Liver (tissue), 3 donors: ENCODE data around the gene RPL26.

Experiments used
- EGR1 ChIP-seq, 2 donors: IDR thresholded peaks; 2 replicates each; pipeline ENCODE4 v1.6.1; 2016 to 2018; ENCODE audit warnings: antibody characterized with exemption in 2 of 2, low read depth in 2 of 2
- GABPA ChIP-seq, 2 donors: IDR thresholded peaks in 1 of 2; conservative IDR thresholded peaks in 1 of 2; 2 replicates each; pipeline ENCODE4 v1.6.1; 2016; ENCODE audit warnings: antibody characterized with exemption in 2 of 2, mild to moderate bottlenecking in 1 of 2, moderate library complexity in 1 of 2
- HNF4G ChIP-seq: IDR thresholded peaks from 2 replicates; pipeline ENCODE4 v1.6.1; 2016; ENCODE audit warnings: antibody characterized with exemption
- RAD21 ChIP-seq, 2 donors: IDR thresholded peaks; 2 replicates each; pipeline ENCODE4 v1.6.1; 2016; ENCODE audit warnings: antibody characterized with exemption in 2 of 2, mild to moderate bottlenecking in 2 of 2
- RXRA ChIP-seq, 2 donors: IDR thresholded peaks; 2 replicates each; pipeline ENCODE4 v1.6.1; 2017 to 2018; ENCODE audit warnings: antibody characterized with exemption in 2 of 2, mild to moderate bottlenecking in 1 of 2
- YY1 ChIP-seq: IDR thresholded peaks from 2 replicates; pipeline ENCODE4 v1.6.1; 2016; ENCODE audit warnings: antibody characterized with exemption, mild to moderate bottlenecking
- TF ChIP-seq, protein P1 (sequence below): fragments of 150-350 bp; IDR thresholded peaks from 2 replicates; pipeline ENCODE4 v1.5.1; 2017; ENCODE audit warnings: improper control_type of control experiment, low read depth, low read length; ENCODE audit not compliant: missing input control
- TF ChIP-seq, protein P2 (sequence below): IDR thresholded peaks from 2 replicates; pipeline ENCODE4 v1.6.1; 2016; ENCODE audit warnings: antibody characterized with exemption
- TF ChIP-seq, protein P3 (sequence below): IDR thresholded peaks from 2 replicates; pipeline ENCODE4 v1.6.1; 2016; ENCODE audit warnings: antibody characterized with exemption, mild to moderate bottlenecking
- donor health status: healthy.
- donor health status: healthy.

DNA sequence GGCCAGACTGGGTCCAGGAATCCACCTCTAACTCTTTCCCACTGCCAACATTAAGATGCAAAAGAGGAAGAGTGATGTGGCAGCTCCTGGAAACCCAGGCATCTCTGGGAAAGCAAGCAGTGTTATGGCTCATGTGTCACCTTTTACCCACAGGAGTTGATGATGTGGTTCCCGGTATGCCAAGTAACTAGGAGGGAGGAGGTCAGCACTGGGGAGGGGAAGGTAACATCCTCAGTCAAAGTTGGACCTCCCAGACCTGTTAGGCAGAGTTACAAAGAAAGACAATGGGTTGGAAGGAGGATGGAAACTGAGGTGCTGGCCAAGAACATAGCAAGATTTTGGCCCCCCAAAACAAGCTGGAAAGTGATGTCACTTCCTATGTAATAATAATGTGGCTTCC lies 17.9 kb downstream of the RPL26 start:
- TF ChIP-seq HNF4G (no peak), RXRA (IDR thresholded peaks at IDR 0.05) (no peak), RAD21 (IDR thresholded peaks at IDR 0.05) (no peak), YY1 (no peak), EGR1 (IDR thresholded peaks at IDR 0.05; ENCODE audit: low read depth in 2 of 2) (no peak), GABPA (IDR thresholded peaks at IDR 0.05 in 1 of 2, conservative IDR thresholded peaks at IDR 0.05 in 1 of 2) (no peak)
- TF ChIP-seq, protein P1, sequence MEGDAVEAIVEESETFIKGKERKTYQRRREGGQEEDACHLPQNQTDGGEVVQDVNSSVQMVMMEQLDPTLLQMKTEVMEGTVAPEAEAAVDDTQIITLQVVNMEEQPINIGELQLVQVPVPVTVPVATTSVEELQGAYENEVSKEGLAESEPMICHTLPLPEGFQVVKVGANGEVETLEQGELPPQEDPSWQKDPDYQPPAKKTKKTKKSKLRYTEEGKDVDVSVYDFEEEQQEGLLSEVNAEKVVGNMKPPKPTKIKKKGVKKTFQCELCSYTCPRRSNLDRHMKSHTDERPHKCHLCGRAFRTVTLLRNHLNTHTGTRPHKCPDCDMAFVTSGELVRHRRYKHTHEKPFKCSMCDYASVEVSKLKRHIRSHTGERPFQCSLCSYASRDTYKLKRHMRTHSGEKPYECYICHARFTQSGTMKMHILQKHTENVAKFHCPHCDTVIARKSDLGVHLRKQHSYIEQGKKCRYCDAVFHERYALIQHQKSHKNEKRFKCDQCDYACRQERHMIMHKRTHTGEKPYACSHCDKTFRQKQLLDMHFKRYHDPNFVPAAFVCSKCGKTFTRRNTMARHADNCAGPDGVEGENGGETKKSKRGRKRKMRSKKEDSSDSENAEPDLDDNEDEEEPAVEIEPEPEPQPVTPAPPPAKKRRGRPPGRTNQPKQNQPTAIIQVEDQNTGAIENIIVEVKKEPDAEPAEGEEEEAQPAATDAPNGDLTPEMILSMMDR: no peak
- TF ChIP-seq, protein P2, sequence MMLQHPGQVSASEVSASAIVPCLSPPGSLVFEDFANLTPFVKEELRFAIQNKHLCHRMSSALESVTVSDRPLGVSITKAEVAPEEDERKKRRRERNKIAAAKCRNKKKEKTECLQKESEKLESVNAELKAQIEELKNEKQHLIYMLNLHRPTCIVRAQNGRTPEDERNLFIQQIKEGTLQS: no peak
- TF ChIP-seq, protein P3, sequence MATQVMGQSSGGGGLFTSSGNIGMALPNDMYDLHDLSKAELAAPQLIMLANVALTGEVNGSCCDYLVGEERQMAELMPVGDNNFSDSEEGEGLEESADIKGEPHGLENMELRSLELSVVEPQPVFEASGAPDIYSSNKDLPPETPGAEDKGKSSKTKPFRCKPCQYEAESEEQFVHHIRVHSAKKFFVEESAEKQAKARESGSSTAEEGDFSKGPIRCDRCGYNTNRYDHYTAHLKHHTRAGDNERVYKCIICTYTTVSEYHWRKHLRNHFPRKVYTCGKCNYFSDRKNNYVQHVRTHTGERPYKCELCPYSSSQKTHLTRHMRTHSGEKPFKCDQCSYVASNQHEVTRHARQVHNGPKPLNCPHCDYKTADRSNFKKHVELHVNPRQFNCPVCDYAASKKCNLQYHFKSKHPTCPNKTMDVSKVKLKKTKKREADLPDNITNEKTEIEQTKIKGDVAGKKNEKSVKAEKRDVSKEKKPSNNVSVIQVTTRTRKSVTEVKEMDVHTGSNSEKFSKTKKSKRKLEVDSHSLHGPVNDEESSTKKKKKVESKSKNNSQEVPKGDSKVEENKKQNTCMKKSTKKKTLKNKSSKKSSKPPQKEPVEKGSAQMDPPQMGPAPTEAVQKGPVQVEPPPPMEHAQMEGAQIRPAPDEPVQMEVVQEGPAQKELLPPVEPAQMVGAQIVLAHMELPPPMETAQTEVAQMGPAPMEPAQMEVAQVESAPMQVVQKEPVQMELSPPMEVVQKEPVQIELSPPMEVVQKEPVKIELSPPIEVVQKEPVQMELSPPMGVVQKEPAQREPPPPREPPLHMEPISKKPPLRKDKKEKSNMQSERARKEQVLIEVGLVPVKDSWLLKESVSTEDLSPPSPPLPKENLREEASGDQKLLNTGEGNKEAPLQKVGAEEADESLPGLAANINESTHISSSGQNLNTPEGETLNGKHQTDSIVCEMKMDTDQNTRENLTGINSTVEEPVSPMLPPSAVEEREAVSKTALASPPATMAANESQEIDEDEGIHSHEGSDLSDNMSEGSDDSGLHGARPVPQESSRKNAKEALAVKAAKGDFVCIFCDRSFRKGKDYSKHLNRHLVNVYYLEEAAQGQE: no peak
